Sigmoid colon (tissue), 7 donors: ENCODE data around the gene SHFL. TPM values are rescaled to one million over a fixed set of nuclear protein-coding genes. Genes with fewer than 3 reads are reported as not detected.

Source experiments
- DNase-seq: peaks from one replicate; pipeline ENCODE4 v3.0.0-alpha.2; 2019
- H3K27ac ChIP-seq, 4 donors: fragments of 200-600 bp; sonication (generic); one replicate each; pipeline ENCODE4 v1.5.1; 2016 to 2019; ENCODE audit warnings: mild to moderate bottlenecking in 1 of 4
- H3K27me3 ChIP-seq, 3 donors: fragments of 200-600 bp; sonication (generic); one replicate each; pipeline ENCODE4 v1.5.1; 2019; ENCODE audit warnings: mild to moderate bottlenecking in 1 of 3
- H3K36me3 ChIP-seq, 4 donors: fragments of 200-600 bp; sonication (generic); one replicate each; pipeline ENCODE4 v1.5.1; 2016 to 2019
- H3K4me1 ChIP-seq, 4 donors: fragments of 200-600 bp; sonication (generic); one replicate each; pipeline ENCODE4 v1.5.1; 2017 to 2019
- H3K4me3 ChIP-seq, 4 donors: fragments of 200-600 bp; sonication (generic); one replicate each; pipeline ENCODE4 v1.5.1; 2017 to 2019; ENCODE audit warnings: mild to moderate bottlenecking in 2 of 4, moderate library complexity in 1 of 4
- H3K9me3 ChIP-seq, 4 donors: fragments of 200-600 bp in 3 of 4; sonication (generic) in 3 of 4; one replicate each; pipeline versions ENCODE4 v1.5.1 to v1.6.1; 2013 to 2019
- EP300 ChIP-seq, 4 donors: sonication (generic); formaldehyde crosslinking; IDR thresholded peaks; one replicate each; pipeline ENCODE4 v1.6.1; 2017; ENCODE audit warnings: antibody characterized with exemption in 4 of 4
- POLR2A ChIP-seq, 2 donors: fragments of 450-650 bp; IDR thresholded peaks; one replicate each; pipeline ENCODE4 v1.6.1; 2016; ENCODE audit warnings: antibody characterized with exemption in 2 of 2, mild to moderate bottlenecking in 2 of 2, moderate library complexity in 2 of 2
- POLR2AphosphoS5 ChIP-seq, 4 donors: sonication (generic); formaldehyde crosslinking; IDR thresholded peaks; one replicate each; pipeline ENCODE4 v1.6.1; 2017; ENCODE audit warnings: antibody characterized with exemption in 4 of 4
- WGBS, 2 donors: extraction: QIAGEN DNeasy Blood & Tissue Kit; methylation state at CpG; one replicate each; pipeline ENCODE4 v1.1.7; 2013; 5-methylcytosine and 5-hydroxymethylcytosine counted together
- intact Hi-C: fragments of 100-400 bp; cut with DNase I; formaldehyde crosslinking; loops from one replicate; pipeline ENCODE4 v1.15.1; 2023
- polyA plus RNA-seq, 3 donors: library from polyadenylated mRNA; stranded (reverse); fragments of 200-250 nt; gene quantifications; one replicate each; pipeline ENCODE4 v1.2.3, GENCODE V29; 2013
- total RNA-seq, 4 donors: library from RNA; depleted of rRNA; stranded (reverse); fragments of >200 nt; gene quantifications; one replicate each; pipeline ENCODE4 v1.1.0, GENCODE V29; 2016
- TF ChIP-seq, protein P1 (sequence below), 4 experiments: fragments of 450-650 bp in 3 of 4; fragments of 200-600 bp in 1 of 4; IDR thresholded peaks; one replicate each; pipeline ENCODE4 v1.5.1; 2016 to 2019; ENCODE audit warnings: antibody characterized with exemption in 4 of 4, mild to moderate bottlenecking in 3 of 4, moderate library complexity in 2 of 4
- donor health status: healthy with polysubstance abuse.
- donor health status: Bipolar disorder and iron deficiency.
- donor health status: healthy.

Gene SHFL
- total and polyA plus RNA-seq, 7 donors: 17.1 to 44.9 (median 26.2) TPM

DNA sequence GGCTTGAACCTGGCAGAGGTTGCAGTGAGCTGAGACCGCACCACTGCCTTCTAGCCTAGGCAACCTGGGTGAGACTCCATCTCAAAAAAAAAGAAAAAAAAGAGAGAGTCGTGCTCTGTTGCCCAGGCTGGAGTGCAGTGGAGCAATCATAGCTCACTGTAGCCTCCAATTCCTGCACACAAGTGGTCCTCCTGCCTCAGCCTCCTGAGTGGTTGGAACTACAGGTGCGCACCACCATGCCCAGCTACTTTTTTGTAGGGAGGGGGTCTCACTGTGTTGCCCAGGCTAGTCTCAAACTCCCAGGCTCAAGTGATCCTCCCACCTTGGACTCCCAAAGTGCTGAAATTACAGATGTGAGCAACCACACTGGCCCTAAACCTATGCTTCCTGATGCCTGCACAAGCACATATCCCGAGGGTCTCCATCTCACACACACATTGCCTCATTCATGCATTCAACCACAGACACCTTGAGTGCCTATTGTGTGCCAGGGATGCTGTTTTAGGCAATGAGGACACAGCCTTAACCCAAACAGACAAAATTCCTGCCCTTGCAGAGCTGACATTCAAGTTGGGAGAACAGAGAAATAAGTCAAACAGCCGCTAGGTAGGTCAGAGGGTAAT is 14.2 kb downstream of the SHFL start:
- no peak for TF ChIP-seq EP300 (IDR thresholded peaks at IDR 0.05)
- TF ChIP-seq, protein P1, sequence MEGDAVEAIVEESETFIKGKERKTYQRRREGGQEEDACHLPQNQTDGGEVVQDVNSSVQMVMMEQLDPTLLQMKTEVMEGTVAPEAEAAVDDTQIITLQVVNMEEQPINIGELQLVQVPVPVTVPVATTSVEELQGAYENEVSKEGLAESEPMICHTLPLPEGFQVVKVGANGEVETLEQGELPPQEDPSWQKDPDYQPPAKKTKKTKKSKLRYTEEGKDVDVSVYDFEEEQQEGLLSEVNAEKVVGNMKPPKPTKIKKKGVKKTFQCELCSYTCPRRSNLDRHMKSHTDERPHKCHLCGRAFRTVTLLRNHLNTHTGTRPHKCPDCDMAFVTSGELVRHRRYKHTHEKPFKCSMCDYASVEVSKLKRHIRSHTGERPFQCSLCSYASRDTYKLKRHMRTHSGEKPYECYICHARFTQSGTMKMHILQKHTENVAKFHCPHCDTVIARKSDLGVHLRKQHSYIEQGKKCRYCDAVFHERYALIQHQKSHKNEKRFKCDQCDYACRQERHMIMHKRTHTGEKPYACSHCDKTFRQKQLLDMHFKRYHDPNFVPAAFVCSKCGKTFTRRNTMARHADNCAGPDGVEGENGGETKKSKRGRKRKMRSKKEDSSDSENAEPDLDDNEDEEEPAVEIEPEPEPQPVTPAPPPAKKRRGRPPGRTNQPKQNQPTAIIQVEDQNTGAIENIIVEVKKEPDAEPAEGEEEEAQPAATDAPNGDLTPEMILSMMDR (IDR thresholded peaks at IDR 0.05): no peak
- H3K4me1 ChIP-seq: peaks cover 0 to 13% (median 11%) of the 10 kb centered on the region in 4 donors
- DNase-seq: no peak
- no peak overlapping the region for H3K27ac ChIP-seq
- H3K4me3 ChIP-seq: no peak overlapping the region
- WGBS, 2 donors: 78 to 90% methylated on average over 5 of the region's 5 CpGs
- H3K9me3 ChIP-seq: no peaks in the 10 kb centered on the region
- H3K36me3 ChIP-seq: no peaks in the 10 kb centered on the region
- intact Hi-C loops: no loop called here
- no peaks in the 10 kb centered on the region for H3K27me3 ChIP-seq

DNA sequence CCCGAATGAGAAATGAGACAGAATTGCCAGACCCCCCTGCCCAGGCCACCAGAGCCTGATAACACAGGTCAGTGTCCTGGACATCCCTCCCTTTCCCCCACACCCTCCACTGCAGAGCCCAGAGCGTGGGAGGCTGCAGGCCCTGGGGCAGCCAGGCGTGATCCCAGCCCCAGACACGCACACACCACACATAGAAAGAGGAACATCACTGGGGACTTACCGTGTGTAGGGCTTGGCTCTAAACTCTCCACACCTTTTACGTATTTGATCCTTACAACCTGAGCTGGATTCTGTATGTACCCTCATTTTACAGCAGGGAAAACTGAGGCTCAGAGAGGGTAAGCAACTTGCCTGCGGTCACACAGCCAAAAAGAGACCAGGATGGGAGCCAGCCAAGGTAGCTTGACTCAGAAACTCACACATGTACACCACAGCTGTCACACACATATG is 16.7 kb downstream of the SHFL start:
- Histone ChIP-seq H3K27ac (no peak overlapping the region), H3K27me3 (no peaks in the 10 kb centered on the region), H3K36me3 (peaks cover 3 to 7% (median 5%) of the 10 kb centered on the region in 4 donors), H3K4me3 (no peak overlapping the region), H3K9me3 (no peaks in the 10 kb centered on the region), H3K4me1 (peaks cover 0 to 18% (median 12%) of the 10 kb centered on the region in 4 donors)
- 54 to 73% methylated on average over 7 of the region's 7 CpGs for WGBS, 2 donors
- no peak for TF ChIP-seq EP300 (IDR thresholded peaks at IDR 0.05)
- TF ChIP-seq POLR2A (IDR thresholded peaks at IDR 0.05): no peak
- TF ChIP-seq, protein P1 (IDR thresholded peaks at IDR 0.05): no peak
- no peak for TF ChIP-seq POLR2AphosphoS5 (IDR thresholded peaks at IDR 0.05)
- intact Hi-C loops: no loop called here
- DNase-seq: no peak

DNA sequence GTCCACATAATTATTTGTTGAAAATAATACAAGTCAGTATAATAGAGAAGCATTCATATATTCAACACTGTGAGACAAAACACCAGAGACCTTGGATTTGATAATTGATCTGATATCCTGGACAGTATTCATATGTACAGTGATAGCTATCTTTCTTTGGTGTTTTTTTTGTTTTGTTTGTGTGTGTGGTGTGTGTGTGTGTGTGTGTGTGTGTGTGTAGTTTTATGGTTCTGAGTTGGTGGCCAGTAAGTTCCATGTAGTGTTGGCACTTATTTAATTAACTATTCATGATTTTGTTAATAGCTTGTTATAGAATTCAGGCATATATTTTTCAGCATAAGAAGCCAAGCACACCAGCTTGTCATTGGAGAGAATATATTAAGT is 18.0 kb downstream of the SHFL start:
- no peak overlapping the region for H3K4me3 ChIP-seq
- intact Hi-C loops: no loop called here
- H3K9me3 ChIP-seq: no peaks in the 10 kb centered on the region
- no peak overlapping the region for H3K27ac ChIP-seq
- TF ChIP-seq EP300 (IDR thresholded peaks at IDR 0.05): no peak
- TF ChIP-seq, protein P1 (IDR thresholded peaks at IDR 0.05): no peak
- TF ChIP-seq POLR2A (IDR thresholded peaks at IDR 0.05): no peak
- TF ChIP-seq POLR2AphosphoS5 (IDR thresholded peaks at IDR 0.05): no peak
- no peaks in the 10 kb centered on the region for H3K27me3 ChIP-seq
- peaks cover 0 to 19% (median 13%) of the 10 kb centered on the region in 4 donors for H3K4me1 ChIP-seq
- H3K36me3 ChIP-seq: peaks cover 10 to 20% (median 15%) of the 10 kb centered on the region in 4 donors
- no peak for DNase-seq

DNA sequence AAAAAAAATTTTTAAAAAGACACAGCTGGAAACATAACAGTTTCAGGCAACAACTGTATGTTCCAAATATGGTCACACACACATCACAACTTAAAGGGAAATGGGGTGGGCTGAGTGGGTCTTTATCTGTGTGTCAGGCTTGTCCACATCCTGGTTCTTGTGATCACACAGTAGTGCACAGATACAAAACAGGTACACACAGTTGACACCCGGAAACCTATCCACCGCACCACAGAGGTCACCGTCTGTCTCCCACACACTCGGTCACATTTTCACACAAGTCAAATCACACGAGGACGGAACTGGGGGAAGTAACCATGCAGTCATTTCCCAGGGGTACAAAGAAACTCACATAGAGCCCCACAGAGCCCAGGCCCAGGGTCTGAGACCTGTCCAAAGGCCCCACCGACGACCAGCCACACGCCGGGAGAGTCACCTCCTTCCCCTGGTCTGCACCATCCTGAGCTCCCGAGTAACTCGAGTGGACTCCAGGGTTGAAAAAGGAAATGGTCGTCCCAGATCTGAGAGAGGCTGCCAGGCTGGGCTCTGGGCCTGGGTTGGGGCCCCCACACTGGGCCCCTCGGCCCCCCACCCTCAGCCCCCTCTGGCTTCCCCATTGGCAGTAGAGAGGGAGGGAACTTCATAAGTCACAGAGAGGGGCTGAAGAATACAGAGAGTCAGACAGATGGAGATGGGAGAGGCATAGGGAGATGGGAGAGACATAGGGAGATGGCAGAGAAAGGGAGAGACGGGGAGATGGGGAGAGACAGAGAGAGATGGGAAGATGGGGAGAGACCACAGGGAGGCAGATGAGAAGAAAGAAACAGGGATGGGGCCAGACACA is 18.8 kb downstream of the SHFL start:
- intact Hi-C loops: loop anchor here (5.0 kb wide), 1 partner anchor 147 kb away; the partner anchor contains the start of gene MRPL4
- H3K9me3 ChIP-seq: no peaks in the 10 kb centered on the region
- DNase-seq: no peak
- H3K36me3 ChIP-seq: peaks cover 17 to 28% (median 23%) of the 10 kb centered on the region in 4 donors
- TF ChIP-seq POLR2A (IDR thresholded peaks at IDR 0.05): no peak
- TF ChIP-seq, protein P1 (IDR thresholded peaks at IDR 0.05): no peak
- no peak for TF ChIP-seq EP300 (IDR thresholded peaks at IDR 0.05)
- TF ChIP-seq POLR2AphosphoS5 (IDR thresholded peaks at IDR 0.05): no peak
- 36 to 65% methylated on average over 15 of the region's 15 CpGs for WGBS, 2 donors
- no peaks in the 10 kb centered on the region for H3K27me3 ChIP-seq
- peak overlapping the region in 1 of 4 donors; percentile 11 for H3K27ac ChIP-seq
- H3K4me1 ChIP-seq: peaks cover 0 to 19% (median 13%) of the 10 kb centered on the region in 4 donors
- no peak overlapping the region for H3K4me3 ChIP-seq
